Measurements from ENCODE around the gene PFKFB2. TPM values are rescaled to one million over a fixed set of nuclear protein-coding genes. Genes with fewer than 3 reads are reported as not detected.

PFKFB2 gene
- total and polyA plus RNA-seq, 2 donors (not counting 3 experiments of a cell fraction or from before 2014, with no cell fraction given), result 0.70 to 2.0 TPM

GRCh38 chr1:207009182-207009850 is 43.8 kb upstream of the PFKFB2 start:
- CTCF ChIA-PET, result no interaction called here
- TF ChIP-seq EZH2 (IDR thresholded peaks at IDR 0.05; ENCODE audit: borderline replicate concordance, low read depth, low read length, severe bottlenecking) (no peak), POLR2A (IDR thresholded peaks at IDR 0.05; ENCODE audit: low read depth, low read length) (no peak), GATA2 (IDR thresholded peaks at IDR 0.05; ENCODE audit: insufficient read depth, insufficient read length, low read depth, low read length) (no peak), MYC (IDR thresholded peaks at IDR 0.05; ENCODE audit: low read depth, low read length) (no peak), FOS (IDR thresholded peaks at IDR 0.05; ENCODE audit: borderline replicate concordance, insufficient read depth, low read length) (no peak), JUN (IDR thresholded peaks at IDR 0.05; ENCODE audit: borderline replicate concordance, insufficient read depth, insufficient read length, low read depth) (no peak), POLR2AphosphoS5 (IDR thresholded peaks at IDR 0.05; ENCODE audit: insufficient read depth, low read depth, low read length) (no peak), MAX (IDR thresholded peaks at IDR 0.05; ENCODE audit: insufficient read depth, insufficient read length) (no peak)
- TF ChIP-seq, protein P1, sequence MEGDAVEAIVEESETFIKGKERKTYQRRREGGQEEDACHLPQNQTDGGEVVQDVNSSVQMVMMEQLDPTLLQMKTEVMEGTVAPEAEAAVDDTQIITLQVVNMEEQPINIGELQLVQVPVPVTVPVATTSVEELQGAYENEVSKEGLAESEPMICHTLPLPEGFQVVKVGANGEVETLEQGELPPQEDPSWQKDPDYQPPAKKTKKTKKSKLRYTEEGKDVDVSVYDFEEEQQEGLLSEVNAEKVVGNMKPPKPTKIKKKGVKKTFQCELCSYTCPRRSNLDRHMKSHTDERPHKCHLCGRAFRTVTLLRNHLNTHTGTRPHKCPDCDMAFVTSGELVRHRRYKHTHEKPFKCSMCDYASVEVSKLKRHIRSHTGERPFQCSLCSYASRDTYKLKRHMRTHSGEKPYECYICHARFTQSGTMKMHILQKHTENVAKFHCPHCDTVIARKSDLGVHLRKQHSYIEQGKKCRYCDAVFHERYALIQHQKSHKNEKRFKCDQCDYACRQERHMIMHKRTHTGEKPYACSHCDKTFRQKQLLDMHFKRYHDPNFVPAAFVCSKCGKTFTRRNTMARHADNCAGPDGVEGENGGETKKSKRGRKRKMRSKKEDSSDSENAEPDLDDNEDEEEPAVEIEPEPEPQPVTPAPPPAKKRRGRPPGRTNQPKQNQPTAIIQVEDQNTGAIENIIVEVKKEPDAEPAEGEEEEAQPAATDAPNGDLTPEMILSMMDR (IDR thresholded peaks at IDR 0.05; ENCODE audit: extremely low read depth in 1 of 2, insufficient read depth in 1 of 2, low read depth in 1 of 2, low read length in 2 of 2), result no peak
- H3K79me2 ChIP-seq (ENCODE audit: control insufficient read depth, insufficient read depth, low read length), result no peaks in the 10 kb centered on the region
- no peak overlapping the region for H2AFZ ChIP-seq (ENCODE audit: low read depth, low read length)
- intact Hi-C loops (cut with micrococcal nuclease), result no loop called here
- no peaks in the 10 kb centered on the region for H3K4me1 ChIP-seq (ENCODE audit: control insufficient read depth, extremely low read depth, insufficient read depth, low read length)
- POLR2A ChIA-PET, result no interaction called here
- no peak overlapping the region for H3K9ac ChIP-seq (replicated peaks; ENCODE audit: extremely low read depth, insufficient read depth, low read length)
- no peak for DNase-seq (ENCODE audit: low read depth, low spot score)
- no peaks in the 10 kb centered on the region for H4K20me1 ChIP-seq (replicated peaks; ENCODE audit: control insufficient read depth, extremely low read depth, insufficient read depth, low read length)
- dilution Hi-C loops (cut with MboI; ENCODE audit: extremely low pct_ligation_motif_present, low sequenced_read_pairs), result no loop called here
- BruUV-seq (replicated peaks), result no TSS peak
- H3K36me3 ChIP-seq (ENCODE audit: control insufficient read depth in 2 of 2, extremely low read depth in 1 of 2, insufficient read depth in 2 of 2, low read length in 2 of 2), result no peaks in the 10 kb centered on the region
- no peaks in the 10 kb centered on the region for H3K9me1 ChIP-seq (replicated peaks; ENCODE audit: control insufficient read depth, extremely low read depth, insufficient read depth, low read length)
- no peak for FAIRE-seq
- H3K27ac ChIP-seq (ENCODE audit: insufficient read depth, low read depth, low read length), result no peak overlapping the region
- H3K4me3 ChIP-seq (replicated peaks in 1 of 3; ENCODE audit: insufficient read depth in 1 of 3, low read depth in 1 of 3, low read length in 3 of 3), result no peak overlapping the region
- no peaks in the 10 kb centered on the region for H3K9me3 ChIP-seq (replicated peaks; ENCODE audit: control insufficient read depth, insufficient read depth, low read length)
- peaks cover 9 to 10% of the 10 kb centered on the region in 2 experiments for H3K27me3 ChIP-seq (ENCODE audit: control insufficient read depth in 2 of 2, insufficient read depth in 2 of 2, low read length in 2 of 2)
- H3K4me2 ChIP-seq (ENCODE audit: insufficient read depth, low read length), result no peak overlapping the region
